Stimulated activated CD8-positive, alpha-beta memory T cell treated with anti-CD3 and anti-CD28 coated beads, Interleukin-7, amount 100 ng/mL, for 4 hours (primary cell): Measurements from ENCODE around the gene SRSF11.

Experiments used
- DNase-seq, 2 donors: peaks; one replicate each; pipeline ENCODE4 v3.0.0-alpha.2; 2020; ENCODE audit warnings: low read depth in 2 of 2

SRSF11 gene

GRCh38 chr1:70220517-70221237, 503 bp upstream of the SRSF11 start:
- no peak for DNase-seq

- DNase-seq, result no peak
Measured at GRCh38 chr1:70222716-70223235, 1.6 kb downstream of the SRSF11 start.

- DNase-seq, result no peak
Measured at GRCh38 chr1:70224954-70225353, 3.8 kb downstream of the SRSF11 start.

GRCh38 chr1:70227439-70227838, 6.3 kb downstream of the SRSF11 start:
- DNase-seq, result no peak

GRCh38 chr1:70228670-70229069, 7.5 kb downstream of the SRSF11 start:
- no peak for DNase-seq

- no peak for DNase-seq
Measured at GRCh38 chr1:70231475-70231874, 10.3 kb downstream of the SRSF11 start.

GRCh38 chr1:70234733-70235132, 13.6 kb downstream of the SRSF11 start:
- DNase-seq, result no peak

- DNase-seq, result no peak
Measured at GRCh38 chr1:70239940-70240339, 18.8 kb downstream of the SRSF11 start.

- DNase-seq, result no peak
Measured at GRCh38 chr1:70247122-70247521, 25.9 kb downstream of the SRSF11 start.

- no peak for DNase-seq
Measured at GRCh38 chr1:70247768-70248167, 26.6 kb downstream of the SRSF11 start.

GRCh38 chr1:70248729-70249128, 27.5 kb downstream of the SRSF11 start:
- DNase-seq, result no peak

GRCh38 chr1:70256664-70257063, 35.5 kb downstream of the SRSF11 start:
- no peak for DNase-seq

- DNase-seq, result no peak
Measured at GRCh38 chr1:70264839-70265238, 43.7 kb downstream of the SRSF11 start.

GRCh38 chr1:70265946-70266345, 44.8 kb downstream of the SRSF11 start:
- DNase-seq, result no peak

- DNase-seq, result no peak
Measured at GRCh38 chr1:70277875-70278274, 56.7 kb downstream of the SRSF11 start.

- no peak for DNase-seq
Measured at GRCh38 chr1:70278710-70279109, 57.5 kb downstream of the SRSF11 start.

GRCh38 chr1:70284366-70284765, 63.2 kb downstream of the SRSF11 start:
- DNase-seq, result no peak

GRCh38 chr1:70286453-70286852, 65.3 kb downstream of the SRSF11 start:
- no peak for DNase-seq

GRCh38 chr1:70288166-70288565, 67.0 kb downstream of the SRSF11 start:
- no peak for DNase-seq

- DNase-seq, result no peak
Measured at GRCh38 chr1:70290218-70290617, 69.0 kb downstream of the SRSF11 start.

- no peak for DNase-seq
Measured at GRCh38 chr1:70293186-70293843, 72.1 kb downstream of the SRSF11 start.

- no peak for DNase-seq
Measured at GRCh38 chr1:70295749-70296148, 74.6 kb downstream of the SRSF11 start.

- DNase-seq, result no peak
Measured at GRCh38 chr1:70299472-70299871, 78.3 kb downstream of the SRSF11 start.
